H1 (cell line): Measurements from ENCODE around the gene RXFP4. TPM values are rescaled to one million over a fixed set of nuclear protein-coding genes. Genes with fewer than 3 reads are reported as not detected.
A peak's percentile ranks its signal among the peaks of the same experiment; 100 is the strongest.

ENCODE experiments used
- CTCF ChIA-PET: fragments of 300-600 bp; sonication (Branson Sonifier 250); formaldehyde crosslinking; loops from one replicate; lab custom pipeline; 2021; ENCODE audit not compliant: partially characterized antibody; lab: Charles Lee
- POLR2A ChIA-PET: fragments of 300-600 bp; sonication (Branson Sonifier 250); formaldehyde crosslinking; loops from one replicate; lab custom pipeline; 2021; ENCODE audit warnings: inconsistent platforms; ENCODE audit not compliant: partially characterized antibody; lab: Charles Lee
- DNase-seq, 2 experiments: peaks; one replicate each; pipeline versions ENCODE4 v3.0.0 to v3.0.0-alpha.2; 2010 to 2022; ENCODE audit warnings: low spot score in 2 of 2, low read depth in 1 of 2, mixed read lengths in 1 of 2
- FAIRE-seq: peaks from 2 replicates; lab custom pipeline; 2011; peaks lifted over from hg19 to GRCh38; lab: Jason Lieb, UNC
- H2AFZ ChIP-seq: 2 replicates; pipeline ENCODE4 v1.8.1; 2012; ENCODE audit warnings: low read length, inconsistent platforms
- H2AK5ac ChIP-seq: 2 replicates; pipeline ENCODE4 v1.6.1; 2013; ENCODE audit warnings: low read depth, low read length
- H2BK120ac ChIP-seq: replicated peaks from 2 replicates; pipeline ENCODE3; 2013; ENCODE audit warnings: low read depth, low read length, inconsistent platforms
- H2BK12ac ChIP-seq: 2 replicates; pipeline ENCODE4 v1.6.1; 2013; ENCODE audit warnings: low read depth, low read length
- H2BK15ac ChIP-seq: 2 replicates; pipeline ENCODE4 v1.6.1; 2013; ENCODE audit warnings: low read length
- H2BK20ac ChIP-seq: 2 replicates; pipeline ENCODE4 v1.6.1; 2013; ENCODE audit warnings: low read length
- H2BK5ac ChIP-seq: 2 replicates; pipeline ENCODE4 v1.6.1; 2013; ENCODE audit warnings: low read depth, low read length
- H3K14ac ChIP-seq: 2 replicates; pipeline ENCODE4 v1.6.1; 2013; ENCODE audit warnings: inconsistent platforms; ENCODE audit not compliant: insufficient read length
- H3K18ac ChIP-seq: 2 replicates; pipeline ENCODE4 v1.6.1; 2013; ENCODE audit warnings: low read length; ENCODE audit errors: extremely low read depth
- H3K23ac ChIP-seq: 2 replicates; pipeline ENCODE4 v1.6.1; 2013; ENCODE audit warnings: inconsistent platforms; ENCODE audit not compliant: insufficient read length
- H3K23me2 ChIP-seq: 2 replicates; pipeline ENCODE4 v1.6.1; 2013; ENCODE audit warnings: low read depth, low read length
- H3K27ac ChIP-seq: 2 replicates; pipeline ENCODE4 v1.6.1; 2011; ENCODE audit warnings: low read depth, low read length, inconsistent platforms
- H3K27me3 ChIP-seq, 4 experiments: replicated peaks in 1 of 4; 1 replicate in 1 of 4; 2 replicates in 3 of 4; pipeline versions ENCODE4 v1.6.1 to v1.8.1; 2011 to 2013; ENCODE audit warnings: low read length in 3 of 4, mild to moderate bottlenecking in 3 of 4, inconsistent platforms in 2 of 4, mixed read lengths in 2 of 4, moderate library complexity in 1 of 4; ENCODE audit not compliant: control insufficient read depth in 3 of 4, insufficient read depth in 3 of 4; ENCODE audit errors: extremely low read depth in 1 of 4
- H3K36me3 ChIP-seq, 4 experiments: 2 replicates each; pipeline versions ENCODE4 v1.6.1 to v1.8.1; 2011 to 2013; ENCODE audit warnings: mild to moderate bottlenecking in 4 of 4, low read length in 3 of 4, moderate library complexity in 2 of 4, control low read depth in 1 of 4, inconsistent platforms in 1 of 4; ENCODE audit not compliant: insufficient read depth in 4 of 4, control insufficient read depth in 2 of 4
- H3K4ac ChIP-seq: replicated peaks from 2 replicates; pipeline ENCODE3; 2013; ENCODE audit warnings: low read length, low read depth, mixed read lengths, inconsistent platforms; ENCODE audit not compliant: insufficient read length
- H3K4me1 ChIP-seq, 4 experiments: replicated peaks in 1 of 4; 1 replicate in 1 of 4; 2 replicates in 3 of 4; pipeline versions ENCODE4 v1.6.1 to v1.8.1; 2011 to 2013; ENCODE audit warnings: low read length in 3 of 4, inconsistent platforms in 2 of 4, mixed read lengths in 1 of 4; ENCODE audit not compliant: insufficient read depth in 4 of 4, control insufficient read depth in 3 of 4
- H3K4me2 ChIP-seq, 2 experiments: 2 replicates each; pipeline versions ENCODE4 v1.6.1 to v1.8.1; 2011 to 2013; ENCODE audit warnings: low read depth in 2 of 2, low read length in 2 of 2, control low read depth in 1 of 2, inconsistent platforms in 1 of 2, mild to moderate bottlenecking in 1 of 2; ENCODE audit not compliant: insufficient read depth in 1 of 2
- H3K4me3 ChIP-seq, 4 experiments: fragments of 200-600, 300-600 bp in 1 of 4; sonication (generic), shearing (Covaris generic), sonication (Bioruptor Twin) in 1 of 4; 2 replicates each; pipeline versions ENCODE4 v1.5.1 to v1.8.1; 2011 to 2016; ENCODE audit warnings: low read length in 4 of 4, low read depth in 3 of 4, control low read depth in 2 of 4, inconsistent platforms in 2 of 4, mild to moderate bottlenecking in 2 of 4, mixed read lengths in 1 of 4, moderate library complexity in 1 of 4; ENCODE audit not compliant: insufficient read depth in 2 of 4; ENCODE audit errors: extremely low read depth in 1 of 4
- H3K56ac ChIP-seq: replicated peaks from 2 replicates; pipeline ENCODE3; 2013; ENCODE audit warnings: low read depth, mild to moderate bottlenecking, mixed read lengths, low read length, inconsistent platforms; ENCODE audit not compliant: insufficient read length
- H3K79me1 ChIP-seq: 2 replicates; pipeline ENCODE4 v1.6.1; 2013; ENCODE audit warnings: low read depth, low read length, control low read depth
- H3K79me2 ChIP-seq, 2 experiments: 2 replicates each; pipeline versions ENCODE4 v1.6.1 to v1.8.1; 2012 to 2013; ENCODE audit warnings: low read length in 2 of 2, mild to moderate bottlenecking in 2 of 2, inconsistent platforms in 1 of 2; ENCODE audit not compliant: insufficient read depth in 2 of 2, control insufficient read depth in 1 of 2
- H3K9ac ChIP-seq, 4 experiments: replicated peaks in 1 of 4; 1 replicate in 1 of 4; 2 replicates in 3 of 4; pipeline versions ENCODE4 v1.6.1 to v1.8.1; 2011 to 2013; ENCODE audit warnings: low read depth in 3 of 4, low read length in 3 of 4, control low read depth in 2 of 4, mild to moderate bottlenecking in 2 of 4, moderate library complexity in 2 of 4, inconsistent platforms in 1 of 4; ENCODE audit errors: extremely low read depth in 1 of 4
- H3K9me3 ChIP-seq, 2 experiments: 2 replicates each; pipeline versions ENCODE4 v1.6.1 to v1.8.1; 2012 to 2013; ENCODE audit warnings: mild to moderate bottlenecking in 2 of 2, moderate library complexity in 2 of 2, control low read depth in 1 of 2, inconsistent platforms in 1 of 2, low read depth in 1 of 2, low read length in 1 of 2, mixed read lengths in 1 of 2; ENCODE audit not compliant: insufficient read depth in 2 of 2
- H4K20me1 ChIP-seq, 2 experiments: replicated peaks in 1 of 2; 2 replicates each; pipeline versions ENCODE3 to v1.8.1; 2011 to 2013; ENCODE audit warnings: inconsistent platforms in 2 of 2, low read length in 2 of 2, mild to moderate bottlenecking in 1 of 2; ENCODE audit not compliant: insufficient read depth in 2 of 2, control insufficient read depth in 1 of 2
- H4K5ac ChIP-seq: 2 replicates; pipeline ENCODE4 v1.6.1; 2013; ENCODE audit warnings: low read length, low read depth, mixed read lengths, inconsistent platforms; ENCODE audit not compliant: insufficient read length
- H4K8ac ChIP-seq: 2 replicates; pipeline ENCODE4 v1.8.0; 2013; ENCODE audit warnings: mild to moderate bottlenecking, moderate library complexity, low read length, inconsistent platforms; ENCODE audit not compliant: insufficient read depth; ENCODE audit errors: extremely low read depth
- H4K91ac ChIP-seq: replicated peaks from 2 replicates; pipeline ENCODE3; 2013; ENCODE audit warnings: low read length, mixed read lengths, inconsistent platforms; ENCODE audit not compliant: insufficient read length
- ASH2L ChIP-seq: fragments of 200-600, 300-600 bp; sonication (generic); IDR thresholded peaks from one replicate; pipeline ENCODE4 v1.7.1; 2017; ENCODE audit warnings: low read length
- CTBP2 ChIP-seq: IDR thresholded peaks from 2 replicates; pipeline ENCODE4 v1.7.0; 2011; ENCODE audit warnings: borderline replicate concordance, mild to moderate bottlenecking, moderate library complexity, mixed read lengths, low read length; ENCODE audit not compliant: insufficient read depth, insufficient read length
- EP300 ChIP-seq, 2 experiments: IDR thresholded peaks; 1 replicate in 1 of 2; 2 replicates in 1 of 2; pipeline ENCODE4 v1.6.1; 2011 to 2012; ENCODE audit warnings: low read depth in 2 of 2, low read length in 2 of 2, mild to moderate bottlenecking in 2 of 2, borderline replicate concordance in 1 of 2, inconsistent platforms in 1 of 2, moderate library complexity in 1 of 2
- HDAC2 ChIP-seq, 2 experiments: fragments of 300-600 bp in 1 of 2; sonication (generic) in 1 of 2; IDR thresholded peaks; 2 replicates each; pipeline ENCODE4 v1.6.1; 2011 to 2012; ENCODE audit warnings: low read depth in 2 of 2, low read length in 2 of 2, mild to moderate bottlenecking in 2 of 2, moderate library complexity in 2 of 2, borderline replicate concordance in 1 of 2, inconsistent platforms in 1 of 2
- JUN ChIP-seq: IDR thresholded peaks from 2 replicates; pipeline ENCODE4 v1.6.1; 2011; ENCODE audit warnings: low read depth, mild to moderate bottlenecking, improper control_type of control experiment, low read length
- NANOG ChIP-seq: IDR thresholded peaks from 2 replicates; pipeline ENCODE4 v1.6.1; 2011; ENCODE audit warnings: low read length, low read depth, mild to moderate bottlenecking, inconsistent platforms; ENCODE audit not compliant: insufficient read depth, poor library complexity, severe bottlenecking
- PHF8 ChIP-seq: fragments of 200-600 bp; sonication (generic); conservative IDR thresholded peaks from 2 replicates; pipeline ENCODE4 v1.7.1; 2012; ENCODE audit warnings: low read depth, mild to moderate bottlenecking, inconsistent platforms, low read length, moderate library complexity
- SRF ChIP-seq: IDR thresholded peaks from 2 replicates; pipeline ENCODE4 v1.6.1; 2011; ENCODE audit warnings: mild to moderate bottlenecking, low read depth, low read length, moderate library complexity
- SUZ12 ChIP-seq: fragments of 200-600 bp; sonication (generic); IDR thresholded peaks from 2 replicates; pipeline ENCODE4 v1.6.1; 2012; ENCODE audit warnings: mild to moderate bottlenecking, inconsistent platforms, low read length, moderate library complexity, mixed read lengths
- WGBS, 2 experiments: shearing (Covaris generic) in 1 of 2; methylation state at CpG; one replicate each; pipeline versions ENCODE4 v1.1.6 to v1.1.7; 2013 to 2015; ENCODE audit warnings: low lambda C conversion rate in 2 of 2, mixed read lengths in 2 of 2, inconsistent platforms in 1 of 2, low coverage in 1 of 2, missing lambda C conversion rate in 1 of 2; ENCODE audit not compliant: insufficient replicate concordance in 2 of 2, insufficient coverage in 1 of 2, insufficient read length in 1 of 2; ENCODE audit errors: extremely low coverage in 1 of 2, missing lambda C conversion rate in 1 of 2; 5-methylcytosine and 5-hydroxymethylcytosine counted together
- polyA plus RNA-seq, 7 experiments: library from polyadenylated mRNA; depleted of rRNA in 3 of 7; stranded (reverse) in 5 of 7; unstranded in 2 of 7; fragments of >200 nt in 5 of 7; fragments of 200-250 nt in 2 of 7; gene quantifications; 1 replicate in 5 of 7; 2 replicates in 1 of 7; 4 replicates in 1 of 7; pipeline versions ENCODE4 v1.2.1 to v1.2.3, GENCODE V29; 2011 to 2013; ENCODE audit warnings: missing spikeins in 2 of 7, mixed read lengths in 2 of 7
- total RNA-seq: library from RNA; stranded (reverse); fragmentation: NEBNext Ultra II Directional; extraction: Animal tissue kit (Norgen Biotek cat#: 25700); gene quantifications from 2 replicates; pipeline ENCODE4 v1.2.1, GENCODE V29; 2021

The RXFP4 gene
- total and polyA plus RNA-seq, 2 of the 8 experiments (the other 6 are each of a cell fraction or from before 2014, with no cell fraction given): not detected

- Histone ChIP-seq H3K27ac (peak overlapping the region; percentile 5; the same call in 1 of the 2 replicates), H2AK5ac (no peak overlapping the region; the same call in none of the 2 replicates), H2BK5ac (peak overlapping the region; percentile 93), H4K8ac (no peak overlapping the region; the same call in 1 of the 2 replicates), H4K20me1 (peaks cover 12 to 18% of the 10 kb centered on the region in 2 experiments), H3K14ac (no peak overlapping the region), H2BK15ac (peak overlapping the region; percentile 40; the same call in 1 of the 2 replicates), H3K4me3 (peak overlapping the region; percentile 77 to 97 (median 90)), H3K23me2 (peaks cover 25% of the 10 kb centered on the region), H3K4me1 (peaks cover 36 to 54% (median 39%) of the 10 kb centered on the region in 4 experiments), H2BK120ac (peak overlapping the region; percentile 67), H3K18ac (peak overlapping the region; percentile 89), H3K27me3 (no peaks in the 10 kb centered on the region), H4K5ac (peak overlapping the region; percentile 70), H3K79me1 (peaks cover 13% of the 10 kb centered on the region), H3K4ac (no peak overlapping the region), H3K23ac (no peak overlapping the region), H3K36me3 (no peaks in the 10 kb centered on the region), H3K9me3 (no peaks in the 10 kb centered on the region), H2BK12ac (peak overlapping the region; percentile 68; the same call in 1 of the 2 replicates), H3K9ac (peak overlapping the region in 3 of 4 experiments; percentile 26 to 67 (median 37); a peak in 4 of 7 replicates), H3K56ac (peak overlapping the region; percentile 8), H4K91ac (peak overlapping the region; percentile 22), H3K79me2 (peaks cover 28 to 39% of the 10 kb centered on the region in 2 experiments), H3K4me2 (peak overlapping the region; percentile 93 to 99), H2BK20ac (no peak overlapping the region), H2AFZ (no peak overlapping the region)
- FAIRE-seq (no peak), DNase-seq (no peak)
- WGBS, 2 experiments: 13% methylated on average over 8 of the region's 8 CpGs; no CpG with 5 or more reads in 1 of the 2 experiments
- POLR2A ChIA-PET: interaction anchor here (0.6 to 19.2 kb wide), 22 partner anchors 6 to 258 kb away, joined by 3 to 282 read pairs (median 4); partner anchors contain the start of genes ARHGEF2, KHDC4, LAMTOR2 and MEX3A
- CTCF ChIA-PET: interaction anchor here (0.8 to 9.6 kb wide), 16 partner anchors 6 to 92 kb away, joined by 3 to 126 read pairs (median 6); partner anchors contain the start of genes KHDC4 and SSR2
- TF ChIP-seq EP300 (IDR thresholded peaks at IDR 0.05; ENCODE audit: borderline replicate concordance in 1 of 2, low read depth in 2 of 2, low read length in 2 of 2) (no peak), SUZ12 (no peak), HDAC2 (IDR thresholded peaks at IDR 0.05; ENCODE audit: borderline replicate concordance in 1 of 2, low read depth in 2 of 2, low read length in 2 of 2) (no peak), SRF (no peak), ASH2L (no peak), CTBP2 (no peak), JUN (no peak), PHF8 (no peak), NANOG (no peak)
Observed at GRCh38 chr1:155978973-155979429, 37.6 kb downstream of the RXFP4 start.
